Upper lobe of left lung (tissue), 6 donors: Measurements from ENCODE around the gene CX3CR1. TPM values are rescaled to one million over a fixed set of nuclear protein-coding genes. Genes with fewer than 3 reads are reported as not detected.

Experiments used
- ATAC-seq, 2 donors: fragments of 200-7000 bp; cut with Tn5 transposase; one replicate each; pipeline ENCODE4 v1.9.1; 2022; ENCODE audit warnings: mild to moderate bottlenecking in 2 of 2, moderate library complexity in 2 of 2; ENCODE audit not compliant: low FRiP score in 2 of 2
- DNase-seq, 2 donors: peaks; one replicate each; pipeline ENCODE4 v3.0.0-alpha.2; 2019 to 2020
- H3K27ac ChIP-seq, 4 donors: fragments of 200-600 bp; sonication (generic); one replicate each; pipeline ENCODE4 v1.5.1; 2016 to 2019
- H3K27me3 ChIP-seq, 4 donors: fragments of 200-600 bp; sonication (generic); one replicate each; pipeline ENCODE4 v1.5.1; 2017 to 2019
- H3K36me3 ChIP-seq, 4 donors: fragments of 200-600 bp; sonication (generic); one replicate each; pipeline ENCODE4 v1.5.1; 2016 to 2019
- H3K4me1 ChIP-seq, 4 donors: fragments of 200-600 bp; sonication (generic); one replicate each; pipeline ENCODE4 v1.5.1; 2018 to 2019
- H3K4me3 ChIP-seq, 4 donors: fragments of 200-600 bp; sonication (generic); one replicate each; pipeline ENCODE4 v1.5.1; 2017 to 2019; ENCODE audit warnings: mild to moderate bottlenecking in 2 of 4, moderate library complexity in 1 of 4
- H3K9me3 ChIP-seq, 4 donors: fragments of 200-600 bp; sonication (generic); one replicate each; pipeline ENCODE4 v1.5.1; 2018 to 2019
- EP300 ChIP-seq, 4 donors: sonication (generic); formaldehyde crosslinking; IDR thresholded peaks; one replicate each; pipeline ENCODE4 v1.5.1; 2017; ENCODE audit warnings: antibody characterized with exemption in 4 of 4, control low read depth in 2 of 4
- POLR2A ChIP-seq, 4 donors: fragments of 450-650 bp; IDR thresholded peaks; one replicate each; pipeline ENCODE4 v1.5.1; 2016 to 2017; ENCODE audit warnings: antibody characterized with exemption in 4 of 4, mild to moderate bottlenecking in 2 of 4
- POLR2AphosphoS5 ChIP-seq, 2 donors: sonication (generic); formaldehyde crosslinking; IDR thresholded peaks; one replicate each; pipeline ENCODE4 v1.5.1; 2017; ENCODE audit warnings: antibody characterized with exemption in 2 of 2
- WGBS, 2 donors: methylation state at CpG; one replicate each; pipeline ENCODE4 v1.1.5; 2017 to 2018; 5-methylcytosine and 5-hydroxymethylcytosine counted together
- total RNA-seq, 6 donors: library from RNA; depleted of rRNA in 4 of 6; stranded (reverse); fragments of >200 nt in 4 of 6; gene quantifications; one replicate each; pipeline versions ENCODE4 v1.1.0 to v1.2.1, GENCODE V29; 2016 to 2021
- TF ChIP-seq, protein P1 (sequence below), 6 experiments: fragments of 450-650 bp in 4 of 6; fragments of 200-600 bp in 2 of 6; sonication (generic) in 2 of 6; IDR thresholded peaks; one replicate each; pipeline ENCODE4 v1.5.1; 2016 to 2019; ENCODE audit warnings: antibody characterized with exemption in 6 of 6
- donor health status: DM: no; HTN: no; CAD: no; lungs with moderate emphysema.
- donor health status: DM: no; HTN: yes; CAD: no; lungs with severe emphysema.

CX3CR1 gene
- total RNA-seq, 6 donors from 2014 or later = 0.59 to 15.3 (median 2.5) TPM

DNA sequence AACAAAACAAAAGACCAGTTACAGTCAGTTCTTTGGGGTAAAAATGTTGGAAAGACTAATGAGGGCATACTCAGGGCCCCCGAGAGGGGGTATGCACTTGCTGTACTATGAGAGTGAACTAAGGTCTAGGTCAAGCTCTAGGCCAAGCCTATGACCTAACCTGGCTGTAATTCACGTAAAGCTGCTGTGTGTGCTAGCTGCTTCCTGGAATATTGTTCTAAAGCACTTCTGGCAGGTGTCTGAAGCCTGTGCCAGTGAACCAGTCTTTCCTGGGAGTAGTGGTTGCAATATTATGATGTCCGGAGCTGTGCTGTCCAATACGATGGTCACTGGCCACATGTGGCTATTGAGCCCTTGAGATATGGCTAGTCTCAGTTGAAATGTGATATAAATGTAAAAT, 13.1 kb upstream of the CX3CR1 start:
- Histone ChIP-seq H3K36me3 (no peaks in the 10 kb centered on the region), H3K4me3 (no peak overlapping the region), H3K9me3 (no peaks in the 10 kb centered on the region), H3K4me1 (peaks cover 0 to 8% (median 4%) of the 10 kb centered on the region in 4 donors), H3K27ac (no peak overlapping the region), H3K27me3 (no peaks in the 10 kb centered on the region)
- TF ChIP-seq, protein P1, sequence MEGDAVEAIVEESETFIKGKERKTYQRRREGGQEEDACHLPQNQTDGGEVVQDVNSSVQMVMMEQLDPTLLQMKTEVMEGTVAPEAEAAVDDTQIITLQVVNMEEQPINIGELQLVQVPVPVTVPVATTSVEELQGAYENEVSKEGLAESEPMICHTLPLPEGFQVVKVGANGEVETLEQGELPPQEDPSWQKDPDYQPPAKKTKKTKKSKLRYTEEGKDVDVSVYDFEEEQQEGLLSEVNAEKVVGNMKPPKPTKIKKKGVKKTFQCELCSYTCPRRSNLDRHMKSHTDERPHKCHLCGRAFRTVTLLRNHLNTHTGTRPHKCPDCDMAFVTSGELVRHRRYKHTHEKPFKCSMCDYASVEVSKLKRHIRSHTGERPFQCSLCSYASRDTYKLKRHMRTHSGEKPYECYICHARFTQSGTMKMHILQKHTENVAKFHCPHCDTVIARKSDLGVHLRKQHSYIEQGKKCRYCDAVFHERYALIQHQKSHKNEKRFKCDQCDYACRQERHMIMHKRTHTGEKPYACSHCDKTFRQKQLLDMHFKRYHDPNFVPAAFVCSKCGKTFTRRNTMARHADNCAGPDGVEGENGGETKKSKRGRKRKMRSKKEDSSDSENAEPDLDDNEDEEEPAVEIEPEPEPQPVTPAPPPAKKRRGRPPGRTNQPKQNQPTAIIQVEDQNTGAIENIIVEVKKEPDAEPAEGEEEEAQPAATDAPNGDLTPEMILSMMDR (IDR thresholded peaks at IDR 0.05) = no peak
- WGBS, 2 donors = 87% methylated on average over 4 of the region's 4 CpGs
- DNase-seq (no peak), ATAC-seq (no peak)

GRCh38 chr3:39291903-39292329, 12.1 kb upstream of the CX3CR1 start:
- Histone ChIP-seq H3K9me3 (no peaks in the 10 kb centered on the region), H3K4me1 (peaks cover 0 to 8% (median 4%) of the 10 kb centered on the region in 4 donors), H3K4me3 (no peak overlapping the region), H3K27me3 (no peaks in the 10 kb centered on the region), H3K36me3 (no peaks in the 10 kb centered on the region), H3K27ac (no peak overlapping the region)
- TF ChIP-seq POLR2AphosphoS5 (IDR thresholded peaks at IDR 0.05) = no peak
- TF ChIP-seq, protein P1 (IDR thresholded peaks at IDR 0.05) = peak; percentile 87 to 94 (median 90)
- WGBS, 2 donors = 0 to 22% methylated on average over 2 to 5 of the region's 5 CpGs
- peak; percentile 78 to 82 for ATAC-seq
- DNase-seq = peak in 1 of 2 donors; percentile 76

- 33 to 53% methylated on average over 4 of the region's 4 CpGs for WGBS, 2 donors
- H3K4me3 ChIP-seq = no peak overlapping the region
- no peaks in the 10 kb centered on the region for H3K9me3 ChIP-seq
- H3K27ac ChIP-seq = peak overlapping the region in 3 of 4 donors; percentile 52 to 80 (median 70)
- no peaks in the 10 kb centered on the region for H3K27me3 ChIP-seq
- peaks cover 0 to 8% (median 4%) of the 10 kb centered on the region in 4 donors for H3K4me1 ChIP-seq
- no peaks in the 10 kb centered on the region for H3K36me3 ChIP-seq
- TF ChIP-seq POLR2AphosphoS5 (IDR thresholded peaks at IDR 0.05) = no peak
- TF ChIP-seq, protein P1 (IDR thresholded peaks at IDR 0.05) = no peak
- no peak for TF ChIP-seq EP300 (IDR thresholded peaks at IDR 0.05)
- TF ChIP-seq POLR2A (IDR thresholded peaks at IDR 0.05) = no peak
- ATAC-seq = no peak
- no peak for DNase-seq
These were observed 10.4 kb upstream of the CX3CR1 start for GRCh38 chr3:39290255-39290654.

- peak overlapping the region in 2 of 4 donors; percentile 52 to 80 for H3K27ac ChIP-seq
- H3K9me3 ChIP-seq = no peaks in the 10 kb centered on the region
- H3K4me1 ChIP-seq = peaks cover 0 to 8% (median 4%) of the 10 kb centered on the region in 4 donors
- 92 to 94% methylated on average over 4 of the region's 4 CpGs for WGBS, 2 donors
- no peaks in the 10 kb centered on the region for H3K27me3 ChIP-seq
- DNase-seq (no peak), ATAC-seq (no peak)
- no peak overlapping the region for H3K4me3 ChIP-seq
- TF ChIP-seq POLR2AphosphoS5 (IDR thresholded peaks at IDR 0.05) = no peak
- no peak for TF ChIP-seq EP300 (IDR thresholded peaks at IDR 0.05)
- no peak for TF ChIP-seq POLR2A (IDR thresholded peaks at IDR 0.05)
- TF ChIP-seq, protein P1 (IDR thresholded peaks at IDR 0.05) = no peak
- H3K36me3 ChIP-seq = no peaks in the 10 kb centered on the region
These were observed 9.3 kb upstream of the CX3CR1 start for GRCh38 chr3:39289107-39289506.

DNA sequence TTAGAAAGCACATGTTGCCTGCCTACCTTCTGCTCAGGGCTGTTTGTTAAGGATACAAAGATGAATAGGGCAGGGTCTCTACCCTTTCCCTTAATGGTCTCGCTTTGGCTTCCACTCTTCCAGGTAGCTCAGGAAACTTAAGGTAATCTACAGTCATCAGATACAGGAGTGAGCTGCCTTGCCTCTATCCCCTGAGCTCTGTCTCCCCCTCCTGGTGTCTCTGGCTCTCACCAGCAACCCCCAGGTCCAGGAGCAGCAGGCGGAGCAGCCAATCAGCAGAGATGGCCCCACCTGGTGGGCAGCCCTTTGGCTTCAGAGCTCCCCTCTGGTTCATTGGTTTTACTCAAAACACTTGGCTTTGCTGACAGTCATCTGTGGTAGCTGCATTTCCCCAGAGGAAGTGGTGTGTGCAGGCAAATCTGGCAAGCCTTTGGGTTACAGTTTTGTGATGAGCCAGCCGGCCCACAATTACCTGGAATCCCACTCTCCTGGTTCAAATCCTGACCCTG, 8.5 kb upstream of the CX3CR1 start:
- Histone ChIP-seq H3K4me3 (no peak overlapping the region), H3K27ac (no peak overlapping the region)

More for the DNA sequence above, 8.5 kb upstream of the CX3CR1 start:
- TF ChIP-seq EP300 (IDR thresholded peaks at IDR 0.05) (no peak), POLR2A (IDR thresholded peaks at IDR 0.05) (no peak)
- TF ChIP-seq, protein P1 (IDR thresholded peaks at IDR 0.05) = peak; percentile 80 to 95 (median 86)
- Histone ChIP-seq H3K36me3 (no peaks in the 10 kb centered on the region), H3K27me3 (no peaks in the 10 kb centered on the region), H3K4me1 (peaks cover 0 to 8% (median 4%) of the 10 kb centered on the region in 4 donors), H3K9me3 (no peaks in the 10 kb centered on the region)
- ATAC-seq = peak; percentile 92 to 95
- DNase-seq = peak in 1 of 2 donors; percentile 86
- WGBS, 2 donors = 20 to 27% methylated on average over 2 to 3 of the region's 3 CpGs
